ENCODE data around the gene CCSER1. TPM values are rescaled to one million over a fixed set of nuclear protein-coding genes. Genes with fewer than 3 reads are reported as not detected.

CCSER1 gene
- total RNA-seq, 4 donors from 2014 or later, result 3.6 to 7.0 (median 5.5) TPM

DNA sequence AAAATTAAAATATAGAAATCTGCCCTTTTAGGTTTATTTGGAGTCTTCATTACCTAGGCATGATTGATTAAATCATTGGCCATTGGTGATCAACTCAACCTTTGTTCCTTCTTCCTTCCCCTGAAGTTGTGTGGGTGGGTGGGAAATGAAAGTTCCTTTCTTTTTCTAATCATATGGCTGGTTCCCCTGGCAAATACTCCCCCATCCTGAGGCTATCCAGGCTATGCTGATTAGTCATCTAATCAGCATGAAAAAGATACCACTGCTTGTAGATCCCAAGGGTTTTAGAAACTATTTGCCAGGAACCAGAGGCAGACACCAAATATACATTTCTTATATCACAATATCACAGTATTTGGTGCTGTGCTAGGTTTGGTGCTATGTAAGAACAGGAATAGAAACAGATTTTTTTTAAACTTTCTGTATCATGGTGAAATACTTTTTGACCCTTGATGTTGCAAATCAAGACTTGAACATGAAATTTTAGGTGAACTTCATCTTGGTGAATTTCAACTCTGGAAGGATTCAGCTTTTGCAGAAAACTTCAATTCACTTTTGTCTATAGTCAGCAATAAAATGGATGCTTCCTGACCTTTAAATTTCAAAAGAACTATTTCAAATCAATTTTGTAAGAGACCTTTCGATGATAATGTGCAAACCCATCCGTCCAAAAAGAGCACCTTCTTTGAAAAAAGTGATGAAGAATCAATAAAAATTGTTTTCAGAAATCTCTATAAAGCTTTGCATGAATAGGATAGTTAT lies 71.1 kb downstream of the CCSER1 start:
- Histone ChIP-seq H3K27me3 (no peaks in the 10 kb centered on the region), H3K9me3 (peaks cover 0 to 2% (median 0%) of the 10 kb centered on the region in 4 donors), H3K36me3 (no peaks in the 10 kb centered on the region), H3K4me1 (no peaks in the 10 kb centered on the region), H3K4me3 (no peak overlapping the region), H3K27ac (replicated peaks in 1 of 4) (no peak overlapping the region)
- TF ChIP-seq POLR2A (IDR thresholded peaks at IDR 0.05; ENCODE audit: low read depth) (no peak), EP300 (IDR thresholded peaks at IDR 0.05) (no peak), POLR2AphosphoS5 (IDR thresholded peaks at IDR 0.05) (no peak)
- TF ChIP-seq, protein P1, sequence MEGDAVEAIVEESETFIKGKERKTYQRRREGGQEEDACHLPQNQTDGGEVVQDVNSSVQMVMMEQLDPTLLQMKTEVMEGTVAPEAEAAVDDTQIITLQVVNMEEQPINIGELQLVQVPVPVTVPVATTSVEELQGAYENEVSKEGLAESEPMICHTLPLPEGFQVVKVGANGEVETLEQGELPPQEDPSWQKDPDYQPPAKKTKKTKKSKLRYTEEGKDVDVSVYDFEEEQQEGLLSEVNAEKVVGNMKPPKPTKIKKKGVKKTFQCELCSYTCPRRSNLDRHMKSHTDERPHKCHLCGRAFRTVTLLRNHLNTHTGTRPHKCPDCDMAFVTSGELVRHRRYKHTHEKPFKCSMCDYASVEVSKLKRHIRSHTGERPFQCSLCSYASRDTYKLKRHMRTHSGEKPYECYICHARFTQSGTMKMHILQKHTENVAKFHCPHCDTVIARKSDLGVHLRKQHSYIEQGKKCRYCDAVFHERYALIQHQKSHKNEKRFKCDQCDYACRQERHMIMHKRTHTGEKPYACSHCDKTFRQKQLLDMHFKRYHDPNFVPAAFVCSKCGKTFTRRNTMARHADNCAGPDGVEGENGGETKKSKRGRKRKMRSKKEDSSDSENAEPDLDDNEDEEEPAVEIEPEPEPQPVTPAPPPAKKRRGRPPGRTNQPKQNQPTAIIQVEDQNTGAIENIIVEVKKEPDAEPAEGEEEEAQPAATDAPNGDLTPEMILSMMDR (IDR thresholded peaks at IDR 0.05), result no peak
- intact Hi-C loops (cut with DNase I), result no loop called here
- DNase-seq (ENCODE audit: extremely low spot score), result no peak
- 86% methylated on average over 2 of the region's 2 CpGs for WGBS

DNA sequence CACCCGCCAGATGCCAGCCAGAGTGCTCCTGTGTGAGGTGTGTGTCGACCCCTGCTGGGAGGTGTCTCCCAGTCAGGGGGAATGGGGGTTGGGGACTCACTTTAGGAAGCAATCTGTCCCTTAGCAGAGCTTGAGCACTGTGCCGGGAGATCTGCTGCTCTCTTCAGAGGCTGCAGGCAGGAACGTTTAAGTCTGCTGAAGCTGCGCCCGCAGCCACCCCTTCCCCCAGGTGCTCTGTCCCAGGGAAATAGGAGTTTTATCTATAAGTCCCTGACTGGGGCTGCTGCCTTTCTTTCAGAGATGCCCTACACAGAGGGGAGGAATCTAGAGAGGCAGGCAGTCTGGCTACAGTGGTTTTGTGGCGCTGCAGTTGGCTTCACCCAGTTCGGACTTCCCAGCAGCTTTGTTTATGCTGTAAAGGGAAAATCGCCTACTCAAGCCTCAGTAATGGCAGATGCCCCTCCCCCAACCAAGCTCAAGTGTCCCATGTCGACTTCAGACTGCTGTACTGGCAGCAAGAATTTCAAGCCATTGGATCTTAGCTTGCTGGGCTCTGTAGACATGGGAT lies 80.8 kb downstream of the CCSER1 start:
- intact Hi-C loops (cut with DNase I), result no loop called here
- H3K27me3 ChIP-seq, result no peaks in the 10 kb centered on the region
- DNase-seq (ENCODE audit: extremely low spot score), result no peak
- peaks cover 0 to 8% (median 0%) of the 10 kb centered on the region in 4 donors for H3K9me3 ChIP-seq
- H3K36me3 ChIP-seq, result no peaks in the 10 kb centered on the region
- WGBS, result 80% methylated on average over 6 of the region's 10 CpGs
- H3K4me1 ChIP-seq, result peaks cover 0 to 7% (median 0%) of the 10 kb centered on the region in 4 donors
- H3K27ac ChIP-seq (replicated peaks in 1 of 4), result no peak overlapping the region
- TF ChIP-seq POLR2A (IDR thresholded peaks at IDR 0.05; ENCODE audit: low read depth), result no peak
- TF ChIP-seq, protein P1 (IDR thresholded peaks at IDR 0.05), result no peak
- no peak for TF ChIP-seq EP300 (IDR thresholded peaks at IDR 0.05)
- TF ChIP-seq POLR2AphosphoS5 (IDR thresholded peaks at IDR 0.05), result no peak
- no peak overlapping the region for H3K4me3 ChIP-seq

DNA sequence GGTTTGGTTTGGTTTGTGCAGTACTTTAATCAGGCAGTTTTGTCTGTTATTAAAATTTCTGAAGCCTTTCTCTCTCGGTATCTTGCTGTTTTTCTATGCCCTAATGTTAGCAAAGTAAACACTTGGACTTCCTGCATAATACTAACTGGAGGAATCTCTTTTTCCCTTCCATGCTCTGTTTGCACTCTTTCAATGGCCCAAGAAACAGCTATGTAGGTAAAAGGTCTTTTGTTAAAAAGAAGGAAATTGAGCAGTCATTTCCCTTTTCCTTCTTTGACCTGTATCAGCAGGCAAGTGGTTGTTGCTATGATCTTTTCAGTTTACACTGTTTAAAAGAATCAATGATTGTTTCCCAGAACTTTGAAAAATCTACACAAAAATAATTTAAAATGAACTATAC lies 82.7 kb downstream of the CCSER1 start:
- H3K9me3 ChIP-seq, result no peaks in the 10 kb centered on the region
- no peak overlapping the region for H3K27ac ChIP-seq (replicated peaks in 1 of 4)
- no peak for DNase-seq (ENCODE audit: extremely low spot score)
- WGBS, result 41% methylated on average over 1 of the region's 1 CpG
- H3K27me3 ChIP-seq, result no peaks in the 10 kb centered on the region
- H3K36me3 ChIP-seq, result no peaks in the 10 kb centered on the region
- H3K4me3 ChIP-seq, result no peak overlapping the region
- peaks cover 0 to 7% (median 0%) of the 10 kb centered on the region in 4 donors for H3K4me1 ChIP-seq
- no peak for TF ChIP-seq POLR2A (IDR thresholded peaks at IDR 0.05; ENCODE audit: low read depth)
- no peak for TF ChIP-seq POLR2AphosphoS5 (IDR thresholded peaks at IDR 0.05)
- no peak for TF ChIP-seq EP300 (IDR thresholded peaks at IDR 0.05)
- TF ChIP-seq, protein P1 (IDR thresholded peaks at IDR 0.05), result no peak
- intact Hi-C loops (cut with DNase I), result no loop called here

DNA sequence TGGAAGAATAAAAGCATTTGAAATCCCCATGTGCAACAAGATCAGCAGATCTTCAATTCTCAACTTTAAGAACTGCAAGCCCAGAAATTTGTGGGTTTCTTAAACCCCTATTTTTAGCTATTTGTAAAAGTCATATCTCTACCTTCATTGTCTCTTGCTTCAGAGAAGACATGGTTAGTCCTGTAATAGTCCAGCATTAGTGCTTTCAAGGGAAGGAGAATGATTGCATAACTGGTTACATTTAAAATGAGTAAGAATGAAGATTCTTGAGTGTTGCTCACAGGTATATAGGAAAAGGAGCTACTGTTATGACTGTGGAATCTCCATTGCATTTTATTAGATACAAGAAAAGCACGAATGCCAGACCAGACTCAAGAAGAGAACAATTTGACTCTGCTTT lies 84.0 kb downstream of the CCSER1 start:
- intact Hi-C loops (cut with DNase I), result no loop called here
- TF ChIP-seq POLR2AphosphoS5 (IDR thresholded peaks at IDR 0.05), result no peak
- TF ChIP-seq, protein P1 (IDR thresholded peaks at IDR 0.05), result no peak
- TF ChIP-seq EP300 (IDR thresholded peaks at IDR 0.05), result no peak
- no peak for TF ChIP-seq POLR2A (IDR thresholded peaks at IDR 0.05; ENCODE audit: low read depth)
- Histone ChIP-seq H3K4me1 (peaks cover 0 to 7% (median 0%) of the 10 kb centered on the region in 4 donors), H3K27ac (replicated peaks in 1 of 4) (no peak overlapping the region), H3K27me3 (no peaks in the 10 kb centered on the region), H3K4me3 (no peak overlapping the region), H3K36me3 (no peaks in the 10 kb centered on the region), H3K9me3 (no peaks in the 10 kb centered on the region)
- 78% methylated on average over 1 of the region's 1 CpG for WGBS
- no peak for DNase-seq (ENCODE audit: extremely low spot score)

Measured in esophagus muscularis mucosa (tissue), 4 donors.